ENCODE measurements around the gene CRB3. TPM values are rescaled to one million over a fixed set of nuclear protein-coding genes. Genes with fewer than 3 reads are reported as not detected.

The CRB3 gene
- total and polyA plus RNA-seq, 2 of the 8 experiments (the other 6 are each of a cell fraction or from before 2014, with no cell fraction given): 21.1 to 24.6 TPM

- TF ChIP-seq NANOG (IDR thresholded peaks at IDR 0.05; ENCODE audit: insufficient read depth, low read depth, low read length, poor library complexity, severe bottlenecking): no peak
- TF ChIP-seq SP2 (IDR thresholded peaks at IDR 0.05; ENCODE audit: low read length): no peak
- TF ChIP-seq RNF2 (IDR thresholded peaks at IDR 0.05; ENCODE audit: borderline replicate concordance, low read depth, low read length, missing control alignments, poor library complexity, severe bottlenecking): no peak
- no peak for TF ChIP-seq EZH2 (IDR thresholded peaks at IDR 0.05; ENCODE audit: low read depth, low read length, severe bottlenecking)
- TF ChIP-seq ZNF274 (IDR thresholded peaks at IDR 0.05; ENCODE audit: borderline replicate concordance, extremely low read depth, low read length): no peak
- TF ChIP-seq POLR2A (IDR thresholded peaks at IDR 0.05; ENCODE audit: control extremely low read depth in 1 of 2, low read depth in 2 of 2, low read length in 2 of 2): no peak
Observed at GRCh38 chr19:6478815-6479214, 14.7 kb downstream of the CRB3 start (continued).

All from H1 (cell line).